Muscle layer of duodenum (tissue), 2 donors: ENCODE data around the gene MYB.

ENCODE experiments used
- H3K27ac ChIP-seq: one replicate; pipeline ENCODE4 v1.7.0; 2013; ENCODE audit warnings: mild to moderate bottlenecking, low read length
- H3K27me3 ChIP-seq: one replicate; pipeline ENCODE4 v1.7.0; 2013; ENCODE audit warnings: low read depth, mild to moderate bottlenecking, control low read depth, low read length
- H3K36me3 ChIP-seq, 2 donors: one replicate each; pipeline ENCODE4 v1.7.0; 2013; ENCODE audit warnings: low read length in 2 of 2, control low read depth in 1 of 2, mild to moderate bottlenecking in 1 of 2; ENCODE audit not compliant: insufficient read depth in 2 of 2, control insufficient read depth in 1 of 2
- H3K4me1 ChIP-seq, 2 donors: one replicate each; pipeline ENCODE4 v1.7.0; 2013; ENCODE audit warnings: low read length in 2 of 2, mild to moderate bottlenecking in 2 of 2, control low read depth in 1 of 2, moderate library complexity in 1 of 2; ENCODE audit not compliant: insufficient read depth in 2 of 2, control insufficient read depth in 1 of 2
- H3K4me3 ChIP-seq, 2 donors: one replicate each; pipeline ENCODE4 v1.7.0; 2013; ENCODE audit warnings: low read length in 2 of 2, low read depth in 1 of 2, mild to moderate bottlenecking in 1 of 2
- H3K9me3 ChIP-seq, 2 donors: one replicate each; pipeline ENCODE4 v1.7.0; 2013; ENCODE audit warnings: low read length in 2 of 2, control low read depth in 1 of 2, mild to moderate bottlenecking in 1 of 2; ENCODE audit not compliant: control insufficient read depth in 1 of 2
- donor health status: healthy.

MYB gene

GRCh38 chr6:135258970-135259369 is 77.9 kb downstream of the MYB start:
- H3K36me3 ChIP-seq, result no peaks in the 10 kb centered on the region

DNA sequence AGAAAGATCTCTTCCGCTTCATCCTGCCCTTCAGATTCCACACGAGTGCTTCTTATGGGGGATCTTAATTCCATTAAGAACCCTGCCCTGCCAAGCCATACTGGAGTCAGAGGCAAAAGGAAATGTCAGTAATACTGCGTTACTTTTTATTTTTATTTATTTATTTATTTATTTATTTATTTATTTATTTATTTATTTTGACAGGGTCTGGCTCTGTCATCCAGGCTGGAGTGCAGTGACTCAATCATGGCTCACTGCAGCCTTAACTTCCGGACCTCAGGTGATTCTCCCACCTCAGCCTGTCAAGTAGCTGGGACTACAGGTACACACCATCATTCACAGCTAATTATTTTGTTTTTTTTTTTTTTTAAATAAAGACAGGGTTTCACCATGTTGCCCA is 79.5 kb downstream of the MYB start:
- H3K4me1 ChIP-seq, result no peaks in the 10 kb centered on the region
- no peaks in the 10 kb centered on the region for H3K27me3 ChIP-seq
- no peaks in the 10 kb centered on the region for H3K9me3 ChIP-seq
- H3K36me3 ChIP-seq, result no peaks in the 10 kb centered on the region
- no peak overlapping the region for H3K4me3 ChIP-seq
- H3K27ac ChIP-seq, result no peak overlapping the region

More at GRCh38 chr6:135258970-135259369, 77.9 kb downstream of the MYB start:
- H3K9me3 ChIP-seq, result no peaks in the 10 kb centered on the region
- H3K4me1 ChIP-seq, result no peaks in the 10 kb centered on the region
- no peak overlapping the region for H3K27ac ChIP-seq
- H3K27me3 ChIP-seq, result no peaks in the 10 kb centered on the region
- no peak overlapping the region for H3K4me3 ChIP-seq

DNA sequence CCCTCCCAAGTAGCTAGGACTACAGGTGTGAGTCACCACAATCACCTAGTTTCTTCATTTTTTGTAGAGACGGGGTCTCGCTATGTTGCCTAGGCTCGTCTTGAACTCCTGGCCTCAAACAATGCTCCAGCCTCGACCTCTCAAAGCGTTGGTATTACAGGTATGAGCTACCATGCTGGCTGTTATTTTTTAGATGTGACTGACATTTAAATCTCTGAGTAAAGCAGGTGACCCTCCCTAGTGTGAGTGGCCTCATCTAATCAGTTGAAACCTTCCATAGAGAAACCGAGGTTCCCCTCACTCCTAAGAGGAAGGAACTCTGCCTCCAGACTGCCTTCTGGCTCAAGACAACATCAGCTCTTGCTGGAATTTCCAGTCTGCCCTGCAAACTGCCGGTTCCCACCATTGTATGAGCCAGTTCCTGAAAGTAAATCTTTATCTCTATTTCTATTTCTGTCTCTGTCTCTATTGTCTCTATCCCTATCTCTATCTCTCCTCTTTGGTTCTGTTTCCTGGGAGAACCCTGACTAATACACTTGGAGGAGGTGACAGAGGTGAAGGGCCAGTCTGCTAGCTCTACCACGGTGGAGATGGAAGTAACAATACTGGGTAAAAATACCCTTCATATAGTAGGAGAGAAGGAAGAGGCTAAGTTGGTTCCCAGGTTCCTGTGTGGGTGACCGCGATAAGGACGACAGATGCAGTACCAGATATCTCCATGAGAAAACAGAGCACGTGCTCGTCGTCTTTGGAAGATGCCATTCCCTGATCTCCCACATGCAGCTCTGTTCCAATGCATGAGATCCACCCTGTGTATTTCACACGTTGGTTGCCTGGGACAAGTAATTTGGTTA is 81.0 kb downstream of the MYB start:
- H3K4me1 ChIP-seq, result no peaks in the 10 kb centered on the region
- H3K9me3 ChIP-seq, result no peaks in the 10 kb centered on the region
- no peak overlapping the region for H3K27ac ChIP-seq
- H3K36me3 ChIP-seq, result no peaks in the 10 kb centered on the region
- no peaks in the 10 kb centered on the region for H3K27me3 ChIP-seq
- H3K4me3 ChIP-seq, result no peak overlapping the region

DNA sequence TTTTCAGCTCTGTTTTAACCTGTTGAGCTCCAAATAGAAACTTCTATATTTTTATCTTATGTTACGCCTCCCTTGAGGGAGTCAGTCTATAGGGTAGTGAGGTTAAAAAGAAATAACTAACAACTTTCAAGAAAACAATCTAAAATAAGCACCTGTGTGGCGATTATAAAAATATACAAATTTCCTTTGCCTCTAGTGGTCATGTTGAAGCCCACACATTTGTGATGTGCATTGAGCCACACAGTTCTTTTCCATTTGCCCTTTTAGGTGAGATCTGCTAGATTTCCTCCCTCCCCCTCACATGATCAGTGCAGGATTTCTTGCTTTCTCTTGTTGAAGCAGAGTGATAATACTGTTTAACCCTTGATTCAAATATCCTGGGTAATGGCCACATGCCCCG is 84.2 kb downstream of the MYB start:
- Histone ChIP-seq H3K9me3 (no peaks in the 10 kb centered on the region), H3K4me3 (no peak overlapping the region), H3K36me3 (no peaks in the 10 kb centered on the region), H3K27me3 (no peaks in the 10 kb centered on the region), H3K27ac (no peak overlapping the region), H3K4me1 (no peaks in the 10 kb centered on the region)

GRCh38 chr6:135266675-135267074 is 85.6 kb downstream of the MYB start:
- Histone ChIP-seq H3K27ac (no peak overlapping the region), H3K36me3 (no peaks in the 10 kb centered on the region), H3K27me3 (no peaks in the 10 kb centered on the region), H3K4me3 (no peak overlapping the region), H3K9me3 (no peaks in the 10 kb centered on the region), H3K4me1 (no peaks in the 10 kb centered on the region)

DNA sequence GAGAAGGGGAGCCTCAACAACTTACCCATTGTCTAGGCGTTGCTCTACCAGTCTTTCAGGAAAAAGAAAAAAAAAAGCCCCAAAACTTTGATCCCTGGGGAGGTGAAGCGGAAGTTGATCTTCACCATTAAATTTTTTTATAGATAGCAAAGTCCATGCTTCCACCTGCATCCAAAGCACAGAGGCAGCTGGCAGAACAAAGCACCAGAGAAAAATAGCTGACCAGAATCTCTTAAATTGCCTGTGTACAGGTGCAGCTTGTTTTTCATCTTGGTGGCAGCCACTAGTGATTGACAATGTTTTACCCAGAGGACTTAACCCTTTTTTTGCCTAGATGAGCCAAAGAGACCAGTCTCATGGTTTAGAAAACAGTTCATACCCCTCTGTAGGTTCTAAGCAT is 86.0 kb downstream of the MYB start:
- Histone ChIP-seq H3K4me3 (no peak overlapping the region), H3K9me3 (no peaks in the 10 kb centered on the region), H3K27me3 (no peaks in the 10 kb centered on the region), H3K4me1 (no peaks in the 10 kb centered on the region), H3K27ac (no peak overlapping the region), H3K36me3 (no peaks in the 10 kb centered on the region)

DNA sequence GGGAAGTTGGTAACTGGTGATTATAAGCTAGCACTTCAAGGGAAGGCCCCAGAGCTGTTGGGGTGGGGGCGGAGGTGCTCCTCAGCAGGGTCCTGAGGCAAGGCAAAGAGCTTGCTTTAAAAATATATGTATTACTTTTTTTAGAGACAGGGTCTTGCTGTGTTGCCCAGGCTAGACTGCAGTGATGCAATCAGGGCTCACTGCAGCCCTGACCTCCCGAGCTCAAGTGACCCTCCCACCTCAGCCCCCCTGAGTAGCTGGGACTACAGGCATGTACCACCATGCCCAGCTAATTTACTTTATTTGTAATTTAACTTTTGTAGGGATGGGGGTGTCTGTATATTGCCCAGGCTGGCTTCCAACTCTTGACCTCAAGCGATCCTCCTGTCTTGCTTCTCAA is 87.2 kb downstream of the MYB start:
- no peaks in the 10 kb centered on the region for H3K27me3 ChIP-seq
- no peaks in the 10 kb centered on the region for H3K36me3 ChIP-seq
- H3K4me1 ChIP-seq, result no peaks in the 10 kb centered on the region
- no peaks in the 10 kb centered on the region for H3K9me3 ChIP-seq
- no peak overlapping the region for H3K4me3 ChIP-seq
- no peak overlapping the region for H3K27ac ChIP-seq

GRCh38 chr6:135268740-135269139 is 87.6 kb downstream of the MYB start:
- Histone ChIP-seq H3K36me3 (no peaks in the 10 kb centered on the region), H3K27me3 (no peaks in the 10 kb centered on the region), H3K9me3 (no peaks in the 10 kb centered on the region), H3K4me1 (no peaks in the 10 kb centered on the region), H3K4me3 (no peak overlapping the region), H3K27ac (peak overlapping the region; percentile 14)
